PFSK-1 (cell line): ENCODE data around the gene CRYGA.

Experiments
- POLR2AphosphoS5 ChIP-seq: IDR thresholded peaks from 2 replicates; pipeline ENCODE4 v1.6.1; 2012; ENCODE audit warnings: low read depth, mild to moderate bottlenecking, control low read depth, low read length, moderate library complexity
- SIN3A ChIP-seq: IDR thresholded peaks from 2 replicates; pipeline ENCODE4 v1.6.1; 2012; ENCODE audit warnings: mild to moderate bottlenecking, low read length, moderate library complexity, borderline replicate concordance; ENCODE audit not compliant: insufficient read depth
- TF ChIP-seq, protein P1 (sequence below), 2 experiments: IDR thresholded peaks; 2 replicates each; pipeline versions ENCODE4 v1.6.1 to v1.8.0; 2011 to 2012; ENCODE audit warnings: low read depth in 2 of 2, low read length in 2 of 2, control low read depth in 1 of 2, inconsistent platforms in 1 of 2, mild to moderate bottlenecking in 1 of 2, moderate library complexity in 1 of 2; ENCODE audit not compliant: insufficient read depth in 1 of 2

GRCh38 chr2:208186893-208187292 lies 23.5 kb upstream of the CRYGA start:
- TF ChIP-seq POLR2AphosphoS5 (no peak), SIN3A (no peak)
- TF ChIP-seq, protein P1, sequence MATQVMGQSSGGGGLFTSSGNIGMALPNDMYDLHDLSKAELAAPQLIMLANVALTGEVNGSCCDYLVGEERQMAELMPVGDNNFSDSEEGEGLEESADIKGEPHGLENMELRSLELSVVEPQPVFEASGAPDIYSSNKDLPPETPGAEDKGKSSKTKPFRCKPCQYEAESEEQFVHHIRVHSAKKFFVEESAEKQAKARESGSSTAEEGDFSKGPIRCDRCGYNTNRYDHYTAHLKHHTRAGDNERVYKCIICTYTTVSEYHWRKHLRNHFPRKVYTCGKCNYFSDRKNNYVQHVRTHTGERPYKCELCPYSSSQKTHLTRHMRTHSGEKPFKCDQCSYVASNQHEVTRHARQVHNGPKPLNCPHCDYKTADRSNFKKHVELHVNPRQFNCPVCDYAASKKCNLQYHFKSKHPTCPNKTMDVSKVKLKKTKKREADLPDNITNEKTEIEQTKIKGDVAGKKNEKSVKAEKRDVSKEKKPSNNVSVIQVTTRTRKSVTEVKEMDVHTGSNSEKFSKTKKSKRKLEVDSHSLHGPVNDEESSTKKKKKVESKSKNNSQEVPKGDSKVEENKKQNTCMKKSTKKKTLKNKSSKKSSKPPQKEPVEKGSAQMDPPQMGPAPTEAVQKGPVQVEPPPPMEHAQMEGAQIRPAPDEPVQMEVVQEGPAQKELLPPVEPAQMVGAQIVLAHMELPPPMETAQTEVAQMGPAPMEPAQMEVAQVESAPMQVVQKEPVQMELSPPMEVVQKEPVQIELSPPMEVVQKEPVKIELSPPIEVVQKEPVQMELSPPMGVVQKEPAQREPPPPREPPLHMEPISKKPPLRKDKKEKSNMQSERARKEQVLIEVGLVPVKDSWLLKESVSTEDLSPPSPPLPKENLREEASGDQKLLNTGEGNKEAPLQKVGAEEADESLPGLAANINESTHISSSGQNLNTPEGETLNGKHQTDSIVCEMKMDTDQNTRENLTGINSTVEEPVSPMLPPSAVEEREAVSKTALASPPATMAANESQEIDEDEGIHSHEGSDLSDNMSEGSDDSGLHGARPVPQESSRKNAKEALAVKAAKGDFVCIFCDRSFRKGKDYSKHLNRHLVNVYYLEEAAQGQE (IDR thresholded peaks at IDR 0.05; ENCODE audit: insufficient read depth in 1 of 2, low read depth in 2 of 2, low read length in 2 of 2): no peak
